Choroid plexus epithelial cell (primary cell): ENCODE results near the gene AP2A2.

Experiments used
- DNase-seq: peaks from one replicate; pipeline ENCODE4 v3.0.0-alpha.2; 2010; ENCODE audit warnings: low read depth
- H3K4me3 ChIP-seq: 2 replicates; pipeline ENCODE4 v1.5.1; 2011; ENCODE audit warnings: low read depth, mild to moderate bottlenecking, control low read depth, low read length, moderate library complexity
- TF ChIP-seq, protein P1 (sequence below): conservative IDR thresholded peaks from 2 replicates; pipeline ENCODE4 v1.5.1; 2011; ENCODE audit warnings: low read depth, mild to moderate bottlenecking, control low read depth, inconsistent platforms, low read length, moderate library complexity

The AP2A2 gene

DNA sequence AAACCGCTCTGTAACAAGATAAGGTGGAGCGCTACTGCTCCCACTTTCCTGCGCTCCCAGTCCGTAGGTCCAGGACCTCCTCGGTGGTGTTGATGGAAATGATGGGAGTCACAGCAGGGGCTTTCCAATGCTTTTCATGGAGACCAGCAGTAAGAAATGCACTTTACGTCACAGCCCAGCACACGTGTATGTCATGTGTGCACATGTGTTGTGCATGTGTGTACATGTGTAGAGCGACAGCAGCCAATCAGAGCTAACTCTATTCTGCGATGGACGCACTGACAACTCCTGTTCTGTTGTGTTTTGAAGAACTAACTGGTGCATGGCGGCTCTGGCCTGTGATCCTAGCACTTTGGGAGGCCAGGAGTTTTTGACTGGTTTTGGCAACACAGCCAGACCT is 16.3 kb upstream of the AP2A2 start:
- no peak overlapping the region for H3K4me3 ChIP-seq
- TF ChIP-seq, protein P1, sequence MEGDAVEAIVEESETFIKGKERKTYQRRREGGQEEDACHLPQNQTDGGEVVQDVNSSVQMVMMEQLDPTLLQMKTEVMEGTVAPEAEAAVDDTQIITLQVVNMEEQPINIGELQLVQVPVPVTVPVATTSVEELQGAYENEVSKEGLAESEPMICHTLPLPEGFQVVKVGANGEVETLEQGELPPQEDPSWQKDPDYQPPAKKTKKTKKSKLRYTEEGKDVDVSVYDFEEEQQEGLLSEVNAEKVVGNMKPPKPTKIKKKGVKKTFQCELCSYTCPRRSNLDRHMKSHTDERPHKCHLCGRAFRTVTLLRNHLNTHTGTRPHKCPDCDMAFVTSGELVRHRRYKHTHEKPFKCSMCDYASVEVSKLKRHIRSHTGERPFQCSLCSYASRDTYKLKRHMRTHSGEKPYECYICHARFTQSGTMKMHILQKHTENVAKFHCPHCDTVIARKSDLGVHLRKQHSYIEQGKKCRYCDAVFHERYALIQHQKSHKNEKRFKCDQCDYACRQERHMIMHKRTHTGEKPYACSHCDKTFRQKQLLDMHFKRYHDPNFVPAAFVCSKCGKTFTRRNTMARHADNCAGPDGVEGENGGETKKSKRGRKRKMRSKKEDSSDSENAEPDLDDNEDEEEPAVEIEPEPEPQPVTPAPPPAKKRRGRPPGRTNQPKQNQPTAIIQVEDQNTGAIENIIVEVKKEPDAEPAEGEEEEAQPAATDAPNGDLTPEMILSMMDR, result no peak
- no peak for DNase-seq

DNA sequence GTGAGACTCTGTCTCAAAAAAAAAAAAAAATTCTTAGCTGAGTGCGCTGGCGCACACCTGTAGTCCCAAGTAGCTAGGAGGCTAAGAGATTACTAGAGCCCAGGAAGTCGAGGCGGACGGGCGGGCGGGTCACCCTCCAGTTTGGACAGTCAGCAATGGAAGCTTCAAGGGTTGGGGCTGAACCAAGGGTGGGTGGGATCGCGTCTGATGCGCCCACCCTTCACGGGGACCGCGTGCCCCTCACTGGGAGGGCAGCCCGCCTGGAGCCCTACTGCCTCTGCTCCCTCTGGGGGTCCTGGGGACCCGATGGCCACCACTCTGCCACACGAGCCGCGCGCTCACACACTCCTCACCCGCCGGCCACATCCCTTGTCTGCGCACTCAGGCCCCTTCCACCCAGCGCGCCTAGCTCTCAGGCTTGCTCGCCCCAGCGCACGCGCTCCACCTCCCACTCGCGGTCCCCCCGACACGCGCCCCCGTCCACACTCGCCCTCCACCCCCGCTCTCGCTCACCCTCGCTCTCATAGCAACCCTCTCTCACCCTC is 15.6 kb upstream of the AP2A2 start:
- no peak for DNase-seq
- TF ChIP-seq, protein P1, result no peak
- H3K4me3 ChIP-seq, result peak overlapping the region; percentile 78

DNA sequence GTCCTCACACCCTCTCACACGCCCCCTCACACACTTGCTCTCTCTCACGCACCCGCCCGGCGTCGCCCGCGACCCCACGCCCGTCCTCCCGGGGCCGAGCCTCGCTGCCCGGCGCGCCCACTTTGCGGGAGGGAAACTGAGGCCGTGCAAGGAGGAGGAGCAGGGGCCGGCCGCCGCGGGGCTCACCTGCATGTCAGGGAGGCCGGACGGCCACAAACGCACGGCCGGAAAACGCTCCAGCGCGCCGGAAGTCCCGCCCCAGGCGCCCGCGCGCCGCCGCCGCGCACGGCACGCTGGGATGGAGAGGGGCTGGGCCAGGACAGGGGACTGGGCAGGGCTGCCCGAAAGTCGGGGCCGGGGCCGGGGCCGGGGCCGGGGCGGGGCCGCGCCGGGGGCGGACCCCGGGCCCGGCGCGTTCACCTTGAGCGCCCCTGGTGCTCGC is 15.1 kb upstream of the AP2A2 start, which contains the start of gene CHID1:
TSS of gene CHID1 (minus strand) at position 222 of the 442 bp plus-strand sequence. CDS start 5,994 bp downstream, outside the sequence.
- H3K4me3 ChIP-seq, result peak within 1 kb of the TSS; percentile 78
- TF ChIP-seq, protein P1, result no peak
- peak; percentile 79 for DNase-seq

DNA sequence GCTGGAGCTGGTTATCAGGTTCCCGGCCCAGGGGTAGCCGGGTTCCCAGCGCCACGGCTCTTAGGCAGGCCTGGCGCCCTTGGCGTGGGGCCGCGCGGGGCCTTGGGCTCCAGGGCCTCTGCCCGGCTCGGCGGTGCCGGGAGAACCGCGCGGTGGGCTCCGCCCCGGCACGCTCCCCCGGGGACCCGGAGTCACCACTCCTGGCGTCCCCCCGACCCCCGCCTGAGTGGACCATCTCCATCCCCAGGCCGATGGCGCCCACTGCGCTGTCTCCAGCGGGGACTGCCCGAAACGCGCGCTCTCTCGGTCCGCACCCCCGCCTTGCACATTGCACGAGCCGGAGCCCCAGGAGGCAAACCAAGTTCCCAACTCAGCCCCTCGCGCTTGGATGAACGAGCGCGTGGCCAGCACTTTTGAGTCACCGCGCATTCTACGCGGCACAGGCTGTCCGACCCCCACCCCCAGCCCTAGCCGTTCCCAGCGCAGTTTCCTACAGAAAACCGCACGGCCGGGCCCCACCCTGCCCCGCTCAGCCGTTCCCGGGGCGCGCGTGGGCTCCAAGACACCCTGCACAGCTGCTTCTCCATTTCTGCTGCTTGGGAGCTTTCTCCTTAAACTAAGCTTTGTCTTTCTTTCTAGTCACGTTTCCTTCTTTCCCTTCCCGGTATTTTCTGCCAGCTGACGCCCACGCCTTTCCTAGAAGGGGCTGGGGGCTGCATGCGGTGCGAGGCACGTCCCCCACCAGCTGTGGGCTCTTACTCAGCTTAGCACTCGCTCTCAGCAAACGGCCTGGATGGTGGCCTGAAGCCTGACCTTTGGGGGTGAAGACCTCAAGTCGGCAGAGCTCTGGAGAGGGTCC is 14.4 kb upstream of the AP2A2 start:
- TF ChIP-seq, protein P1, result no peak
- peak; percentile 88 for DNase-seq
- peak overlapping the region; percentile 78 for H3K4me3 ChIP-seq

DNA sequence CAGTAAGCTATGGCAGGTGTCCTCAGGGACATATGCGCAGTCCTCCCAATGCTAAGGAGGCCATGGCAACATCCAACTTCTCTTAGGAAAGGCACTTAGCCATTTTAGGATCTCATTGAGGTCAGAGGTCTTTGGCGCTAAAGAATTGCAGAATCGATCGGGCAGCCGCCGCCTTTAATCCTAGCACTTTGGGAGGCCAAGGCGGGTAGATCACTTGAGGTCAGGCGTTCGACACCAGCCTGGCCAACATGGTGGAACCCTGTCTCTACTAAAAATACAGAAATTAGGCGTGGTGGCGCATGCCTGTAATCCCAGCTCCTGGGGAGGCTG is 13.8 kb upstream of the AP2A2 start:
- TF ChIP-seq, protein P1, result no peak
- no peak overlapping the region for H3K4me3 ChIP-seq
- no peak for DNase-seq

DNA sequence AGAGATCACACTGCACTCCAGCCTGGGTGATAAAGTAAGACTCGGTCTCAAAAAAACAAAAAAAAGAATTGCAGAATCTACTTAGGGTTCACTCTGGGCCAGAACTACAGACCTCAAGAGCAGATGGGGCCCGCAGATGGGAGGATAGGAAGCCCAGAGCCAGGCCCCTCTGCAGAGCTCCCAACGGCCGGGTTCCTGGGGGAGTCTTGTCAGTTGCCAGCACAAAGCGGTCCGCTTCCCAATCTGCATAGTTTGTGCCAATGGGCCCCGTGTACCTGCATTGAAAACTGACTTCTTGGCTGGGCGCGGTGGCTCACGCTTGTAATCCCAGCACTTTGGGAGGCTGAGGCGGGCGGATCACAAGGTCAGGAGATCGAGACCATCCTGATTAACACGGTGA is 13.4 kb upstream of the AP2A2 start:
- no peak overlapping the region for H3K4me3 ChIP-seq
- no peak for DNase-seq
- TF ChIP-seq, protein P1, result no peak

DNA sequence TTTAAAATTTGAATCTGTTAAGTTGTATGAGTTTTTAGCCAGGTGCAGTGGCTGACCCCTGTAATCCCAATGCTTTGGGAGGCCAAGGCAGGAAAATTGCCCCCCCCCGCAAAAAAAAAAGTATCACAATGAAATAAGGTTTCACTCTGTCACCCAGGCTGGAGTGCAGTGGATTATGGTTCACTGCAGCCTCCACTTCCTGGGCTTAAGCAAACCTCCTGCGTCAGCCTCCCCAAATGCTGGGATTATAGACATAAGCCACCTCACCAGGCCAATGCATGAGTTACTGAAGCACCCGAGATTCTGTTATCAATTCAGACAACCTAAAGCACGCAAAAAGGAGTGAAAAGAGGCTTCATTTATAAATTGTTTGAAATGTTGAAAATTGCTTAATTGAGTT is 12.6 kb upstream of the AP2A2 start:
- no peak overlapping the region for H3K4me3 ChIP-seq
- TF ChIP-seq, protein P1, result no peak
- DNase-seq, result no peak
